Parathyroid adenoma (tissue), 2 donors: ENCODE results near the gene FBXL15.

Source experiments
- H2AFZ ChIP-seq: fragments of 300-600 bp; sonication (generic); one replicate; pipeline ENCODE4 v1.7.0; 2017; ENCODE audit warnings: antibody characterized with exemption, mild to moderate bottlenecking
- H3K27ac ChIP-seq: fragments of 300-600 bp; sonication (generic); one replicate; pipeline ENCODE4 v1.7.0; 2017
- H3K27me3 ChIP-seq: fragments of 300-600 bp; sonication (generic); one replicate; pipeline ENCODE4 v1.7.0; 2017; ENCODE audit warnings: low read length; ENCODE audit not compliant: control insufficient read depth, insufficient read depth
- H3K36me3 ChIP-seq: fragments of 300-600 bp; sonication (generic); one replicate; pipeline ENCODE4 v1.7.0; 2017; ENCODE audit warnings: low read length; ENCODE audit not compliant: control insufficient read depth, insufficient read depth
- H3K4me1 ChIP-seq: fragments of 300-600 bp; sonication (generic); one replicate; pipeline ENCODE4 v1.7.0; 2017; ENCODE audit warnings: control low read depth
- H3K4me2 ChIP-seq: fragments of 300-600 bp; sonication (generic); one replicate; pipeline ENCODE4 v1.7.0; 2017; ENCODE audit warnings: low read length
- H3K4me3 ChIP-seq: fragments of 300-600 bp; sonication (generic); one replicate; pipeline ENCODE4 v1.7.0; 2017; ENCODE audit warnings: low read depth, low read length
- H3K79me2 ChIP-seq: fragments of 300-600 bp; sonication (generic); one replicate; pipeline ENCODE4 v1.7.0; 2017; ENCODE audit warnings: control low read depth
- H3K9ac ChIP-seq: fragments of 300-600 bp; sonication (generic); one replicate; pipeline ENCODE4 v1.7.0; 2017; ENCODE audit warnings: mild to moderate bottlenecking
- H3K9me3 ChIP-seq: fragments of 300-600 bp; sonication (generic); one replicate; pipeline ENCODE4 v1.7.0; 2017; ENCODE audit warnings: low read length; ENCODE audit not compliant: control insufficient read depth
- TF ChIP-seq, protein P1 (sequence below): fragments of 300-600 bp; sonication (generic); IDR thresholded peaks from one replicate; pipeline ENCODE4 v1.7.0; 2017; ENCODE audit warnings: antibody characterized with exemption, mild to moderate bottlenecking
- donor health status: primary hyperparathyroidism.

Gene FBXL15, protein sequence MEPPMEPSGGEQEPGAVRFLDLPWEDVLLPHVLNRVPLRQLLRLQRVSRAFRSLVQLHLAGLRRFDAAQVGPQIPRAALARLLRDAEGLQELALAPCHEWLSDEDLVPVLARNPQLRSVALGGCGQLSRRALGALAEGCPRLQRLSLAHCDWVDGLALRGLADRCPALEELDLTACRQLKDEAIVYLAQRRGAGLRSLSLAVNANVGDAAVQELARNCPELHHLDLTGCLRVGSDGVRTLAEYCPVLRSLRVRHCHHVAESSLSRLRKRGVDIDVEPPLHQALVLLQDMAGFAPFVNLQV

DNA sequence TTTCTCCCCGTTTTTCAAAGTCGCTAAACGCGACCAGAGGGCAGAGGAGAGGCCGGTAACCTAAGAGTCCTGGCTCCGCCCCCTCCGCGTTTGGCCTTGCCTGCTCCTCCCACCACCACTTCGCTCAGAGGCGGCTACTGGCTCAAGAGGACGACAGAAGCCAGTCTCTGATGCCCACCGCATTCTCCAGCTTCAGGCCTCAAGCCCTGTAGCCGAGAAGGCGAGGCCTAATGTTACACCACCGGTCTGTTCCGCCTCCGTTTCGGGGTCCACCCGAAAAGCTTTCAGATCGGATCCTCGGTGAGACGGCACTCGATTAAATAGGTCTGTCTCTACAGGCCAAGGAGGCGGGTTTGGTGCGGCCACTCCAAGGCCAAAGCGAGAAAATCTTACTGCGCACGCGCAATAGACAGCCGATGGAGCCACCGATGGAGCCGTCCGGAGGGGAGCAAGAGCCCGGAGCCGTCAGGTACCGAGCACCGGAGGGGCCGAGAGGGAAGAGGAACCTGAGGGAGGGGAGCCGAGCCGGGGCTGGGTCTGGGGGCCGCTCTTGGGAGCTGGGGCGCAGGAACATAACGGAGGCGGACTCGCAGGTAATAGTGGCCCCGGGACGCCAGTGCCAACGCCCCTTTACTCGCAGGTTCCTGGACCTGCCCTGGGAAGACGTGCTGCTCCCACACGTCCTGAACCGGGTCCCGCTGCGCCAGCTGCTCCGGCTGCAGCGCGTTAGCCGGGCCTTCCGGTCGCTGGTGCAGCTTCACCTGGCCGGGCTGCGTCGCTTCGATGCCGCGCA is at the start of gene FBXL15:
TSS of gene FBXL15 (plus strand) at position 123 of the 793 bp plus-strand sequence. CDS start at position 417, 294 bp downstream.
- H3K36me3 ChIP-seq = no peaks in the 10 kb centered on the region
- peaks cover 15% of the 10 kb centered on the region for H3K4me1 ChIP-seq
- H3K9me3 ChIP-seq = no peaks in the 10 kb centered on the region

DNA sequence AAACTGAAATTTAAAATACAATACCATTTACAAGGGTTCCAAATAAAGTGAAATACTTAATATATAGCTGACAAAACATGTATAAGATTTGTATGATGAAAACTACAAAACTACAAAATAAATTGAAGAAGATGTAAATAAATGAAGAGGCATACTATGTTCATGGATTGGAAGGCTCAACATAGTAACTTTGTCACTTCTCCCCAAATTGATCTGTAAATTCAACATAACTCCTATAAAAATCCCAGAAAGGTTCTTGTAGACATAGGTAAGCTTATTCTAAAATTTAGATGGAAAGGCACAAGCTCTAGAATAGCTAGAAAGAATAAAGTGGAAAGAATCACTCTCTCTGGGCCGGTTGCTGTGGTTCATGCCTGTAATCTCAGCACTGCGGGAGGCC is 49.3 kb upstream of the FBXL15 start:
- no peaks in the 10 kb centered on the region for H3K9me3 ChIP-seq
- H3K4me2 ChIP-seq = no peak overlapping the region
- TF ChIP-seq, protein P1, sequence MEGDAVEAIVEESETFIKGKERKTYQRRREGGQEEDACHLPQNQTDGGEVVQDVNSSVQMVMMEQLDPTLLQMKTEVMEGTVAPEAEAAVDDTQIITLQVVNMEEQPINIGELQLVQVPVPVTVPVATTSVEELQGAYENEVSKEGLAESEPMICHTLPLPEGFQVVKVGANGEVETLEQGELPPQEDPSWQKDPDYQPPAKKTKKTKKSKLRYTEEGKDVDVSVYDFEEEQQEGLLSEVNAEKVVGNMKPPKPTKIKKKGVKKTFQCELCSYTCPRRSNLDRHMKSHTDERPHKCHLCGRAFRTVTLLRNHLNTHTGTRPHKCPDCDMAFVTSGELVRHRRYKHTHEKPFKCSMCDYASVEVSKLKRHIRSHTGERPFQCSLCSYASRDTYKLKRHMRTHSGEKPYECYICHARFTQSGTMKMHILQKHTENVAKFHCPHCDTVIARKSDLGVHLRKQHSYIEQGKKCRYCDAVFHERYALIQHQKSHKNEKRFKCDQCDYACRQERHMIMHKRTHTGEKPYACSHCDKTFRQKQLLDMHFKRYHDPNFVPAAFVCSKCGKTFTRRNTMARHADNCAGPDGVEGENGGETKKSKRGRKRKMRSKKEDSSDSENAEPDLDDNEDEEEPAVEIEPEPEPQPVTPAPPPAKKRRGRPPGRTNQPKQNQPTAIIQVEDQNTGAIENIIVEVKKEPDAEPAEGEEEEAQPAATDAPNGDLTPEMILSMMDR = no peak
- no peak overlapping the region for H3K27ac ChIP-seq
- no peaks in the 10 kb centered on the region for H3K27me3 ChIP-seq
- H2AFZ ChIP-seq = no peak overlapping the region
- H3K4me3 ChIP-seq = no peak overlapping the region
- H3K4me1 ChIP-seq = peaks cover 3% of the 10 kb centered on the region
- H3K79me2 ChIP-seq = no peaks in the 10 kb centered on the region
- H3K36me3 ChIP-seq = no peaks in the 10 kb centered on the region
- no peak overlapping the region for H3K9ac ChIP-seq

More for the DNA sequence above, at the start of gene FBXL15:
- TF ChIP-seq, protein P1 = no peak
- Histone ChIP-seq H3K79me2 (peaks cover 6% of the 10 kb centered on the region), H3K27ac (peak within 1 kb of the TSS; percentile 98), H3K4me2 (peak within 1 kb of the TSS; percentile 76), H3K9ac (peak within 1 kb of the TSS; percentile 64), H2AFZ (peak within 1 kb of the TSS; percentile 95), H3K27me3 (no peaks in the 10 kb centered on the region), H3K4me3 (peak within 1 kb of the TSS; percentile 85)

- Histone ChIP-seq H3K4me1 (no peaks in the 10 kb centered on the region), H3K4me3 (no peak overlapping the region), H3K27ac (no peak overlapping the region), H3K79me2 (no peaks in the 10 kb centered on the region), H3K9ac (no peak overlapping the region), H3K27me3 (no peaks in the 10 kb centered on the region), H3K4me2 (no peak overlapping the region), H2AFZ (no peak overlapping the region), H3K36me3 (no peaks in the 10 kb centered on the region), H3K9me3 (no peaks in the 10 kb centered on the region)
- TF ChIP-seq, protein P1 = peak; percentile 8
These were observed 45.4 kb upstream of the FBXL15 start for GRCh38 chr10:102375250-102375649.

GRCh38 chr10:102375867-102376266 is 44.8 kb upstream of the FBXL15 start:
- no peak overlapping the region for H3K4me3 ChIP-seq
- H2AFZ ChIP-seq = no peak overlapping the region
- no peak overlapping the region for H3K27ac ChIP-seq
- H3K9ac ChIP-seq = no peak overlapping the region
- TF ChIP-seq, protein P1 = no peak
- no peaks in the 10 kb centered on the region for H3K9me3 ChIP-seq
- no peaks in the 10 kb centered on the region for H3K79me2 ChIP-seq
- H3K4me1 ChIP-seq = no peaks in the 10 kb centered on the region
- no peak overlapping the region for H3K4me2 ChIP-seq
- no peaks in the 10 kb centered on the region for H3K36me3 ChIP-seq
- no peaks in the 10 kb centered on the region for H3K27me3 ChIP-seq
